Measurements from ENCODE around the gene KLF2.
"Not testable (repeated sequence)": the region's sequence is repeated elsewhere in the genome, so short reads cannot be mapped to it uniquely, and the experiment has no call there.

KLF2 gene

DNA sequence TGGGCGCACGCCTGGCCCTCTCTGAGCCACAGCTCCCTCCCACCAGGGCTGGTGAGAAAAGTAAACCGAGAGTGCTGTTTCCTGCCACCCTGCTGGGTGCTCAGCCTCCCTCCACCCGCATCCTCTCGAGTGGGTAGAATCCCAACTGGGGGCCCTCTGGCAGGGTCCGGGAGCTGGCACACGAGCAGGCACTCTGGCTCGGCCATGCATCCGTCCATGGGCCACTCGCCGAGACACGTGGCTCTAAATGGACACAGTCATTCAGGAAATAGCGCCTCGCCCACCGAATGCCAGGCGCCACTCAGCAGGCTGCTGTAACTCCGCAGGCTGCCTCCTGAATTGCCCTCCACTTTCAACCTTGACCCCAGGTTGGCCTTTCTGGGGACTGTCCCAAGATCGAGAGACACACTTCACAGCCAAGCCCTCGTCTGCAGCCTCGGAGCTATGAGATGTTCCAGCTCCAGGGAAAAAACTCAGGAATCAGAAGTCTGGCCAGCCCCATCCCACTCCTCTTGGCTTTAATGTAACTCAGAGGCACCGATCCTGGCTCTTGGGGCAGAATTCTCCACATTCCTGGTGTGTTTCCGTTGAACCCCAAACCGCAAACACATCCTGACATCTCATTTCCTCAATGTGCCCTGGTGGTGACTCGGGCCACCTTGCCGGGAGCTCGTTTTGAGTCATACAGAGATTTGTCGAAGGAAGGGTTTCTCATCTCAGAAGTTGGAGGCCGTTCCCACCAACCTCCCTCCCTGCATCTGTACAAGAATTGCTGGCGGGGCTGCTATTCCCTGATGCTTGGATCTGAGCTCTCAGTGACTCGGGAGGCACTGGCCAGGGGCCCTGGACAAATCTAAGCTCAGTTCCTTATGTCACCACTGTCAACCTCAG lies 14.1 kb downstream of the KLF2 start:
- DNase-seq, result no peak

- DNase-seq, result no peak
These were observed 14.7 kb downstream of the KLF2 start for GRCh38 chr19:16339361-16339725.

GRCh38 chr19:16340092-16340491 lies 15.5 kb downstream of the KLF2 start:
- DNase-seq, result no peak

GRCh38 chr19:16340654-16341053 lies 16.0 kb downstream of the KLF2 start:
- DNase-seq, result no peak

- DNase-seq, result no peak
These were observed 17.5 kb downstream of the KLF2 start for GRCh38 chr19:16342002-16342715.

- DNase-seq, result no peak
These were observed 18.5 kb downstream of the KLF2 start for GRCh38 chr19:16343156-16343555.

GRCh38 chr19:16345457-16345856 lies 20.8 kb downstream of the KLF2 start:
- DNase-seq, result no peak

GRCh38 chr19:16347099-16347498 lies 22.5 kb downstream of the KLF2 start:
- DNase-seq, result not testable (repeated sequence)

DNA sequence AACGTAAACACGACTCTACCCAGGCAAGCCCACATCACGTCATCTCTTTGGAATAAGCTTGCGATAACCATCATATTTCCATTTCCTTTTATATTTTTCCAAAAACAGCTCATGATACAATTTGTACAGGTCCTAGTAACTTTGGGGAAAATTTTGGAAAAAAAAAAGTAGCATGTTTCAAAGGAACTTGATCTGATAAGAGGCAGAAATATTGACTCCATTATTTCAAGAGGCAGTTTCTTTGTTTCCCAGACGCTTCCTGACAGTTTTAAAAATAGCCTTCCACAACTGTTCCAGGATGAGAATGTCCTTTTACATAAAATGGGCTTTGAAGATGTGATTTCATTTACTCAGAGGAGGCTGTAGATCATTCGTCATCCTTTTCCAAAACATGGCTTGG lies 23.1 kb downstream of the KLF2 start:
- no peak for DNase-seq

DNA sequence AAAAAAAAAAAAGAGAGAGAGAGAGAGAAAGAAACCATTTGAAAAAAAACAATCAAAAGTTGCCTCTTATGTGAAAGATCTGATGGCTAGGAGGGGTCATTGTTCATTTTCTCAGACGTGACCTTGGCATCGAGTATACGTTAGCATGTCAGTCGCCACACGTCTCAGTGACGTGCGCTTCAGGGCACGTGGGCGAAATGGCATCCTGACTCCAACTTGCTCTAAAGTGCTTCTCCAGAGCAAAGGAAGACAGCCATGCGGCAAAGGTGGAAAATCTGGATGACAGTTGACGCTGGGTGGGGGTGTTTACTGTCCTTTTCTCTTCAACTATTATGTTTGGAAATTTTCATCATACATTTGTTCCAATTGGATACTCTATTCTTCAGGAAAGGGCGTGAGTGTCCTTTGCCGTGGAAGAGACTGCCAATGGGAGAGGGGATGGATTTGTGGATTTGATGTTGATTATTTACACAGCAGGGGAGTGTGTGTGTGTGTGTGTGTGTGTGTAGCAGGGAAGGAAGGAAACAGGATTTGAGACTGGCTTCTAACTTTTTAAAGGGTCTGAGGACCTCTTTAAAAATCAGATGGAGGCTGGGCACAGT lies 25.0 kb downstream of the KLF2 start:
- no peak for DNase-seq

GRCh38 chr19:16351133-16351809 lies 26.6 kb downstream of the KLF2 start:
- DNase-seq, result no peak

- DNase-seq, result no peak
These were observed 30.8 kb downstream of the KLF2 start for GRCh38 chr19:16355293-16356043.

DNA sequence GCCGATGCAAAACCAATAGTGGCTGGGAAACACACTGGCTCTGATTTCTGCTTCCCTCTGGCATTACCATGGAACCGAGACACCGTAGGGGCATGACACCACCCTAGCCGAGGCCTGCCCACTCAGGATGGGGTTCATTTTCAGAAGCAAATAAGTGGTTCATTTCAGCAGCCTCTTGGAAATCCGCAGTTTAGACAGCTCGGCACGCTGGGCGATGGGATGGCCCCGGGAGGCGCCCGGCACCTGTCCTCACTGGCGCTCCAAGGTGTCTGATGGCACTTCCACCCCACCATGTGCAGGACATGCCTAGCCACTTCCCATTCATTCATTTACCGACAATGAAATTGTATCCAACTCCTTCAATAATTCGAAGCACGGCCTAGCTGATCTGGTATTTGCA lies 33.8 kb downstream of the KLF2 start:
- DNase-seq, result no peak

- no peak for DNase-seq
These were observed 34.4 kb downstream of the KLF2 start for GRCh38 chr19:16359074-16359473.

GRCh38 chr19:16359964-16360363 lies 35.3 kb downstream of the KLF2 start:
- no peak for DNase-seq

- DNase-seq, result no peak
These were observed 36.1 kb downstream of the KLF2 start for GRCh38 chr19:16360738-16361137.

DNA sequence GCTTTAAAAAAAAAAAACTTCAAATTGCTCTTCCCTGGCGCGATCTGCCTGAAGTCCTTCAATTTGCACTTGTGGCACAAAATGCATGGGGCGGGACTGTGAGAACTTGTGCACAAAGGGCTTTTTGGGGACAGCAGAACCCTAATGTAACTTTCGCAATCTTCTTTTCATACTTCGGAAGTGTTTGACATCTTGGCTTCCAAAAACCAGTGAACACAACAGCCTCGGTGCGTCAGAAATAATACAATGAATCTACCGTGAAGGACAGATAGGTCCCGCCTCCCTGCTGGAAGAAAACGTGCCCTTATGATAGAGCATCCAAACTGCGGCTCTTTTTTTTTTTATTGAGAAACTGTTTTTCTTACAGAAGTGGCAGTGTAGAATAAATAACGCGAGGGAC lies 36.6 kb downstream of the KLF2 start:
- DNase-seq, result no peak

DNA sequence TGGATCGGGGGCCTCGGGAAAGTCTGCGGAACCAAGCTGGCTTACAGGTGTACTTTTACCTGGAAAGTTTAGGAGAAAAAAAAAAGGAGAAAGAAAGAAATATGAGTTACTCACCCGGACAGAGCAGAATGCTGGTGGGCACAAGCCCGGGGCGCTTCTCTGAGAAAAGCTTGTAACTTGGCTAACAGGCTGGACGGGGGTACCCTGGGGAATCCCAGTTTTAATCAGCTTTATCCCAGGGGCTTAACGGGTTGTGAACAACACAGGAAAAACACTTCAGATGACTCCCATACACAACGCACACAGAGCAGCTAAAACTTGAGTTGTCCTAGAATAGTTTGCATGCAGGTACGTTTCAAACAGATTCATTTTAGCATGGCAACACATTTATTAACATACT lies 37.3 kb downstream of the KLF2 start:
- DNase-seq, result no peak

- DNase-seq, result no peak
These were observed 38.7 kb downstream of the KLF2 start for GRCh38 chr19:16363133-16363851.

DNA sequence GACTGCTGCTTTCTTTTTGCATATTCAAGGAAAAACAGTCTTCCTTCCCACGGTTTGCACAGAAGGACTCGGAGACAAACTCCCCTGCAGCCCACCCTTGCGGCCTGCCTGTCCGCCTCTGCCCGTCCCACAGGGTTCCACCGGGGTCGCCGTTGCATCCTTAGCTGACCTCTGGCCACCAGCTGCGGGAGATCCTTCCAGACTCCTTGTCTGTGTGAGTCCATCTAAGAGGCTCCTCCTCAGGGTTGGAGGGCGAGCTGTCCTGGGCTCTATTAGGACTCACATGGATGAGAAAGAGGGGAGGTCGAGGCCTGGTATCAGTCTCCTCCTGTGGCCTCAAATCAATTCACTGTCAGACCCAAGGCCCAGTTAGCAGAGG lies 39.2 kb downstream of the KLF2 start:
- DNase-seq, result no peak

- DNase-seq, result no peak
These were observed 39.7 kb downstream of the KLF2 start for GRCh38 chr19:16364231-16364865.
